ENCODE results near the gene GPX2. TPM values are rescaled to one million over a fixed set of nuclear protein-coding genes. Genes with fewer than 3 reads are reported as not detected.

The GPX2 gene
- total RNA-seq, 2 experiments from 2014 or later = not detected

DNA sequence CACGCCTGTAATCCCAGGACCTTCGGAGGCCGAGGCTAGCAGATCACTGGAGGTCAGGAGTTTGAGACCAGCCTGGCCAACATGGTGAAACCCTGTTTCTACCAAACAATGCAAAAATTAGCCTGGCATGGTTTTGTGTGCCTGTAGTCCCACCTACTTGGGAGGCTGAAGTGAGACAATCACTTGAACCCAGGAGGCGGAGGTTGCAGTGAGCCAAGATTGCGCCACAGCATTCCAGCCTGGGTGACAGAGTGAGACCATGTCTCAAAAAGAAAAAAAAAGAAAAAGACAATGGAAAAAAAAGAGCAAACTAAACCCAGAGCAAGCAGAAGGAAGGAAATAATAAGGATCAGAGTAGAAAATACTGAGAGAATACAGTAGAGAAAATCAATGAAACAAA, 22.9 kb downstream of the GPX2 start:
- no TSS peak for BruUV-seq (replicated peaks)
- ChIA-PET POLR2A (interaction anchor here (0.7 kb wide), 1 partner anchor 25 kb away, joined by 3 read pairs; no protein-coding TSS in a partner anchor), CTCF (ENCODE audit: unreplicated experiment) (no interaction called here)

DNA sequence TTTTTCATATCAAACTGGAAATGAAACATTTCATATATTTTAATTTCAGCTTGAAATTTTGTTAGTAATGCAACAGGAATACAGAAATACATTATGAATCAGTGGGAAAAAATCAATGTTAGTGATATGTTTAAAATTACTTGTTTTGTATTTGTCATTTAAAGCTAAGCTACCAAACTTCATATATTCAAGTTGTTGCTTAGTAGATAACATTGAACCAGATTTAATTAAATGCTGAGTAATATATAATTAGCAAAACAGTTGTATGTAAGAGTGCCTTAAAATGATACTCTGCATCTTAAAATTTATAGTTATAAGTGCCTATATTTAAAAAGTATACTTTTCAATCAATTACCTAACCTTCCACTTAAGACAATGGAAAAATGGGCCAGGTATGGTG, 23.3 kb downstream of the GPX2 start:
- H3K36me3 ChIP-seq (ENCODE audit: insufficient read depth, low read length) = peaks cover 43% of the 10 kb centered on the region
- no peak for DNase-seq (ENCODE audit: low spot score)
- peaks cover 12% of the 10 kb centered on the region for H3K4me1 ChIP-seq (ENCODE audit: insufficient read depth, low read length, poor library complexity, severe bottlenecking)
- H3K9me2 ChIP-seq (ENCODE audit: insufficient read depth, low read length) = no peaks in the 10 kb centered on the region
- no peak overlapping the region for H3K27ac ChIP-seq (ENCODE audit: low read depth, low read length, poor library complexity, severe bottlenecking)
- H3K79me2 ChIP-seq (ENCODE audit: insufficient read depth, low read depth, low read length) = peaks cover 78% of the 10 kb centered on the region
- peaks cover 27% of the 10 kb centered on the region; the same call in 1 of the 2 replicates for H4K20me1 ChIP-seq (ENCODE audit: insufficient read depth, low read length)
- H2AFZ ChIP-seq (ENCODE audit: low read length) = no peak overlapping the region
- no peak for TF ChIP-seq EZH2phosphoT487 (IDR thresholded peaks at IDR 0.05; ENCODE audit: borderline replicate concordance, low read depth, low read length)
- TF ChIP-seq, protein P1, sequence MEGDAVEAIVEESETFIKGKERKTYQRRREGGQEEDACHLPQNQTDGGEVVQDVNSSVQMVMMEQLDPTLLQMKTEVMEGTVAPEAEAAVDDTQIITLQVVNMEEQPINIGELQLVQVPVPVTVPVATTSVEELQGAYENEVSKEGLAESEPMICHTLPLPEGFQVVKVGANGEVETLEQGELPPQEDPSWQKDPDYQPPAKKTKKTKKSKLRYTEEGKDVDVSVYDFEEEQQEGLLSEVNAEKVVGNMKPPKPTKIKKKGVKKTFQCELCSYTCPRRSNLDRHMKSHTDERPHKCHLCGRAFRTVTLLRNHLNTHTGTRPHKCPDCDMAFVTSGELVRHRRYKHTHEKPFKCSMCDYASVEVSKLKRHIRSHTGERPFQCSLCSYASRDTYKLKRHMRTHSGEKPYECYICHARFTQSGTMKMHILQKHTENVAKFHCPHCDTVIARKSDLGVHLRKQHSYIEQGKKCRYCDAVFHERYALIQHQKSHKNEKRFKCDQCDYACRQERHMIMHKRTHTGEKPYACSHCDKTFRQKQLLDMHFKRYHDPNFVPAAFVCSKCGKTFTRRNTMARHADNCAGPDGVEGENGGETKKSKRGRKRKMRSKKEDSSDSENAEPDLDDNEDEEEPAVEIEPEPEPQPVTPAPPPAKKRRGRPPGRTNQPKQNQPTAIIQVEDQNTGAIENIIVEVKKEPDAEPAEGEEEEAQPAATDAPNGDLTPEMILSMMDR (conservative IDR thresholded peaks at IDR 0.05; ENCODE audit: low read length) = no peak
- no peaks in the 10 kb centered on the region for H3K9me3 ChIP-seq (ENCODE audit: low read length)
- H3K4me3 ChIP-seq (ENCODE audit: low read depth, low read length, poor library complexity, severe bottlenecking) = no peak overlapping the region
- intact Hi-C loops (cut with micrococcal nuclease; ENCODE audit: unreplicated experiment) = no loop called here
- POLR2A ChIA-PET = no interaction called here
- no TSS peak for BruUV-seq (replicated peaks)
- CTCF ChIA-PET (ENCODE audit: unreplicated experiment) = no interaction called here
- no peak overlapping the region for H3K4me2 ChIP-seq (ENCODE audit: low read length)

More for the DNA sequence above, 22.9 kb downstream of the GPX2 start:
- H2AFZ ChIP-seq (ENCODE audit: low read length) = no peak overlapping the region
- H3K36me3 ChIP-seq (ENCODE audit: insufficient read depth, low read length) = peaks cover 47% of the 10 kb centered on the region
- no peak overlapping the region for H3K4me2 ChIP-seq (ENCODE audit: low read length)
- H3K9me2 ChIP-seq (ENCODE audit: insufficient read depth, low read length) = no peaks in the 10 kb centered on the region
- intact Hi-C loops (cut with micrococcal nuclease; ENCODE audit: unreplicated experiment) = no loop called here
- peaks cover 75% of the 10 kb centered on the region for H3K79me2 ChIP-seq (ENCODE audit: insufficient read depth, low read depth, low read length)
- peaks cover 12% of the 10 kb centered on the region for H3K4me1 ChIP-seq (ENCODE audit: insufficient read depth, low read length, poor library complexity, severe bottlenecking)
- TF ChIP-seq, protein P1 (conservative IDR thresholded peaks at IDR 0.05; ENCODE audit: low read length) = no peak
- TF ChIP-seq EZH2phosphoT487 (IDR thresholded peaks at IDR 0.05; ENCODE audit: borderline replicate concordance, low read depth, low read length) = no peak
- no peaks in the 10 kb centered on the region for H3K9me3 ChIP-seq (ENCODE audit: low read length)
- H3K4me3 ChIP-seq (ENCODE audit: low read depth, low read length, poor library complexity, severe bottlenecking) = no peak overlapping the region
- DNase-seq (ENCODE audit: low spot score) = no peak
- no peak overlapping the region for H3K27ac ChIP-seq (ENCODE audit: low read depth, low read length, poor library complexity, severe bottlenecking)
- H4K20me1 ChIP-seq (ENCODE audit: insufficient read depth, low read length) = peaks cover 27% of the 10 kb centered on the region; the same call in 1 of the 2 replicates

DNA sequence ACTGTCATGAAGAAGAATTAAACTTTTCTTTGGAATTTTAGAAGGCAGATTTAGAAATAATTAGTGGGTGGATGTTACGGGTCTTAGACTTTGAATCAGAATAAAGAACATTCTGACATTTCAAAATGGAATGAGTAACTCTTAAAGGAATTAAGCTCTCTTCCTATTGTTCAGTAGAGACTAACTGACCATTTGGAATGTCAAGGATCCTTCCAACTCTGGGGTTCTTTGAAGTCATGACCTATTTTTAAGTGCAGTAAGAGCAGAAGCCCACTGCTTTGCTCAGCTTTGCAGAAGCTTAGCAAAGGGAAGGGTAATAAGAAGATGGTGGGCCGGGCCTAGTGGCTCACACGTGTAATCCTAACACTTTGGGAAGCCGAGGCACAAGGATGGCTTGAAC, 24.3 kb downstream of the GPX2 start:
- no peak overlapping the region for H2AFZ ChIP-seq (ENCODE audit: low read length)
- H3K9me3 ChIP-seq (ENCODE audit: low read length) = no peaks in the 10 kb centered on the region
- no peak overlapping the region for H3K27ac ChIP-seq (ENCODE audit: low read depth, low read length, poor library complexity, severe bottlenecking)
- no peak overlapping the region for H3K4me3 ChIP-seq (ENCODE audit: low read depth, low read length, poor library complexity, severe bottlenecking)
- POLR2A ChIA-PET = interaction anchor here (0.6 to 1.6 kb wide), 2 partner anchors 15 to 1052 kb away, joined by 3 to 7 read pairs; no protein-coding TSS in a partner anchor
- no peak overlapping the region for H3K4me2 ChIP-seq (ENCODE audit: low read length)
- peaks cover 16% of the 10 kb centered on the region for H3K4me1 ChIP-seq (ENCODE audit: insufficient read depth, low read length, poor library complexity, severe bottlenecking)
- no peaks in the 10 kb centered on the region for H3K9me2 ChIP-seq (ENCODE audit: insufficient read depth, low read length)
- TF ChIP-seq, protein P1 (conservative IDR thresholded peaks at IDR 0.05; ENCODE audit: low read length) = no peak
- TF ChIP-seq EZH2phosphoT487 (IDR thresholded peaks at IDR 0.05; ENCODE audit: borderline replicate concordance, low read depth, low read length) = no peak
- no TSS peak for BruUV-seq (replicated peaks)
- peaks cover 37% of the 10 kb centered on the region for H3K36me3 ChIP-seq (ENCODE audit: insufficient read depth, low read length)
- CTCF ChIA-PET (ENCODE audit: unreplicated experiment) = no interaction called here
- DNase-seq (ENCODE audit: low spot score) = no peak
- peaks cover 27% of the 10 kb centered on the region; the same call in 1 of the 2 replicates for H4K20me1 ChIP-seq (ENCODE audit: insufficient read depth, low read length)
- intact Hi-C loops (cut with micrococcal nuclease; ENCODE audit: unreplicated experiment) = no loop called here
- peaks cover 75% of the 10 kb centered on the region for H3K79me2 ChIP-seq (ENCODE audit: insufficient read depth, low read depth, low read length)
